Bone marrow (tissue), 2 donors: ENCODE data around the gene FKBP8.

Experiments used
- DNase-seq, 2 donors: peaks; one replicate each; lab custom pipeline; 2025; lab: John Stamatoyannopoulos, UW

FKBP8 gene

DNA sequence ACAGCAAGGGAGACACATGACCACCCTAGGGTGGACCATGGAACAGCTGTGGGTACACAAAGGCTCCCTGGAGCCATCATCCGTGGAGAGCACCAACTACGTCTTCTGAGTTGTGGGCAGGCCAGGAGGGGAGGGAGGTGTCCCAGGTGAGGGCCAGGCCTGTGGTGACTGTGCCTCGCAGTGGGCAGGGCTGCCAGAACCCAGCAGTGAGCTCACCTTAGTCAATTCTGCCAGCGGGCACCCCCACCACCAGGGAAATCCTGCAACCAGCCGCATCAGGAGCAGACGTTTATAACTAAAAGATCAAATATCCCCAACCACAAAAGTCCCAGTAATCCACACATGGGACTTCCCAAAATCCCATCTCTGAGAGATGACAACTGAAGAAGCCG is 41.1 kb downstream of the FKBP8 start:
- no peak for DNase-seq

GRCh38 chr19:18501832-18502231 is 41.5 kb downstream of the FKBP8 start:
- peak in 1 of 2 donors; percentile 41 for DNase-seq

GRCh38 chr19:18501351-18501750 is 42.0 kb downstream of the FKBP8 start:
- DNase-seq: no peak

GRCh38 chr19:18500799-18501198 is 42.6 kb downstream of the FKBP8 start:
- DNase-seq: no peak

GRCh38 chr19:18500376-18500775 is 43.0 kb downstream of the FKBP8 start:
- DNase-seq: no peak

DNA sequence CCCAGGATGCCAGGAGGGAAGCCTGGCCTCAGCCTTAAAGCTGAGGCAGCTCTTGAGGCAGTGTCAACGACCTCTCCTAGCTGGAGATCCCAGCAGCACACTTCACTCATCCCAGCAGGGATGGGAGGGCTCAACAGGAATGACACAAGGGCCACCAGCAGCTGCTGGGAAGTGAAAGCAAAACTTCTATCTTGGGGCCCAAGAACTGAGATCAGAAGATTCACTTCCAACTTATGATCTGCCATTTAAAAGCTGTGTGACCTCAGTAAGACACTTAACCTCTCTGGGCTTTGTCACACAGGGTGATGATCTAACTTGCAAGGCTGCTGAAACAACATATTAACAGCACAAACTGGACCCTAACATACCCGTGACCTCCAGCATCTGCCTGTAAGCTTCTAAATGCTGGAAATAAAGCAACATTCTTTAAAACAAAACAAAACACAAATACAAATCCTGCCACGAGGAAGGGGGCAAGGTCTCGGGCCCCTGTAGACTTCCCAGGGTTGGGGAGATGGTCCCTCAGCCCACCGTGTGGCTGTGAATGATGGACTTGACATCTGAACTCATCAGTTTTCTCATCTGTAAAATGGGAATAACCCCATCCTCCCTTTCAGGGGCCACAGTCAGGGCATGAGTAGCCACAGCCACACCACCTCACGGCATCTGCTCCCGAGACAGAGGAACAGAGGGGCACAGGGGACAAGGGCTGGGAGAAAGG is 44.2 kb downstream of the FKBP8 start:
- DNase-seq: peak in 1 of 2 donors; percentile 10

DNA sequence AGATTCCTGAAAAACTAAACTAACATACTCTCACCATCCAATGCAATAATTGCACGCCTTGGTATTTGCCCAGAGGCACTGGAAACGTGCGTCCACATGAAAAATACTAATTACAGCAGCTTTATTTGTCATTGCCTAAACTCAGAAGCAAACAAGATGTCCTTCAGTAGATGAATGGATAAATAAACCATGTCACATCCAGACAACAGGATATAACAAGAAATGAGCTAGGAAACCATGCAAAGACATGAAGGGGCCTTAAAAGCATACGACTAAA is 46.5 kb downstream of the FKBP8 start:
- DNase-seq: no peak

GRCh38 chr19:18496167-18496979 is 47.0 kb downstream of the FKBP8 start:
- DNase-seq: peak; percentile 13 to 81

DNA sequence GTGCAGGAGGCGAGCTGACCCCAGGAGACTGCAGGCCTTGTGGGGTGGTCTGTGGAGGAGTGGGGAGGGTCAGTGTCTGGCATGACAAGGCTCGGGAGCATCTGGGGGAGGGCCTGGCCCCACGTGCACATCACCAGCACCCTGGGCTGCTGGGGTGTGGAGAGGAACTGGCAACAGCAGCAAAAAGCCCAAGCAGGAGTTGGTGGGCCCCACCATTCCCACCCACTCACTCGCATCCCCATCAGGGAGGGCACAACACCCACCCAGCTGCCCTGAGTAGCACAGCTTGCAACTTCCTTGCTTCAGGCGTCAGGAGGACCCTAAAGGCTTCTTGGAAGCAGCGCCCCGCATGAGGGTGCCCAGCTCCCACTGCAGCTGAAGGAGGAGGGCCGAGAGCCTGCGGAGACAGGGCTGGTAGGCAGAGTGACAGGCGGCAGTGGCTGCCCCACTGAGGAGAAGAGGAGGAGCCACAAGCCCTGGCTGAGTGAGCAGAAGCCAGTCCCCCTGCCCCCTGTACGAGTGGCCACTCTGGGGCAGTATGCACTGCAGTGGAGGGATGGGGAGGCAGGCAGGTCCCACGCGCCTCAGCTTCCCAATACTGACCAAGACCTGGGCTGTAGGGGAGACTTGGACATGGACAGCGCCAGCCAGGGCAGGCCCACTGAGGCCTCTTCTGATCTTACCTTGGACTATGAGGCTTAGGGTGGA is 48.0 kb downstream of the FKBP8 start:
- DNase-seq: no peak

GRCh38 chr19:18494267-18494607 is 49.1 kb downstream of the FKBP8 start:
- DNase-seq: peak in 1 of 2 donors; percentile 40

- no peak for DNase-seq
Observed at GRCh38 chr19:18493440-18494266, 49.7 kb downstream of the FKBP8 start.

GRCh38 chr19:18491995-18492953 is 51.1 kb downstream of the FKBP8 start:
- no peak for DNase-seq

DNA sequence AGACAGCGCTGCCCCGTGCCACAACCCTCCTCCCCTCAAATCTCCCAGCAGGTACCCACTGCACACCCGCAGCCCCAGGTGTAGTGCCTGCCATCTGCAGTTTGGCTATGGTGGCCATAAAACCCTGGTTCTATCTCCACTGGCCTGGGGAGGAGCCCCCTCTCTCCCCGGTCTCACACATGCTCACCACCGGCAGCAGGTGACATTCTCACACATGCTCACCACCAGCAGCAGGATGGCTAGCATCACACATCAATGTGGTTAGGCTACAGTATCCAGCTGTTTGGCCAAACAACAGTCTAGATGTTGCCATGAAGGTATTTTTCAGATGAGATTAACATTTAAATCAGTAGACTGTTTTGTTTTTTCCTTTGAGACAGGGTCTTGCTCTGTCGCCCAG is 52.6 kb downstream of the FKBP8 start:
- no peak for DNase-seq

GRCh38 chr19:18489627-18490184 is 53.7 kb downstream of the FKBP8 start:
- no peak for DNase-seq

DNA sequence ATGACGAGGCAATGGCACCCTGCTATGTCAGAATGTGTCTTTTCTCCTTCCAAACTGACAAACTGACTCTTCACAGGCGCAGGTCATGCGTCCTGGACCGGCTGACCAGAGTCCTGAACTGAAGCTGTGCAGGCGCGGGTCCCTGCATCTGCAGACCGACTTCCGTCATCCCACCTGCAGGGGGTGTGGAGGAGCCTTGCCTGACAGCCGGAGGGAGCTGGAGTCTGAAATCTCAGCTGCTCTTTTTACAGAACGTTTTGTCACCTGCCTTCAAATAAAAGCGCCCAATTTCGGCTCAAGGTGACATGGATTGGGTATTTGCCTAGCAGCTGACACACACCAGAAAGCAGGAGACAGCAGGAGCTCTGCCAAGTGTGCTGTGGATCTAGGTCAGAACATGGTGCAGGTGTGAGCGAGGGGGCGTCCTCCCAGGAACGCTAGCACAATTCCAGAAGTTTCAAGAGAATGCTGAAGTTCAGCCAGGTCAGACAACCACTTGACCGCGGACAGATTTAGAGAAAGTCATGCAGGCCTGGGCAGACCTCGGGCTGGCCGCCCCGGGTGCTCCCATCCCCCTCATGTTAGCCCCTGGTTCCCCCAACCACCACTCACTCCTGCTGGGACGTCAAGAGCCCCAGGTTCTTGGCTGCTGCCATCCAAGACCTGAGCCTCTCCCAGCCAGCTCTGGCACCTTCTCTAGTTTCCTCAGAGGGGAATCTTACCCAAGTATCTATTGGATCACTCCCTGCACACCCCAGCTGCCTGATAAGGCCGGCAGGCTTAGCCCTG is 54.3 kb downstream of the FKBP8 start:
- DNase-seq: no peak

DNA sequence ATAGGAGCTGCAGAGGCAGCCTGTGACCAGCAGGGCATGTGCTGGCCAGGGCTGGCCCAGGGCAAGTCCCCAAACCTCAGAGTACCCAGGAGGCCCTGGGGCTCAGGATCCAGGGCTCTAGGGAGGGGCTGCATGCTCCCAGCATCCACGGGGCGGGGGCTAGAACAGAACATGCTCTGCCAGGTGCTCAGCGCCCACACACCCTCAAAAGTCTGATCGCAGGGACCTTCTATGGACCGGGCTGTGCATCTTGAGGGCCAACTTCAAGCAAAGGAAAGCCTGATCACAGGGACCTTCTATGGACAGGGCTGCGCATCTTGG is 55.0 kb downstream of the FKBP8 start:
- no peak for DNase-seq

- no peak for DNase-seq
Observed at GRCh38 chr19:18487576-18488402, 55.6 kb downstream of the FKBP8 start.

DNA sequence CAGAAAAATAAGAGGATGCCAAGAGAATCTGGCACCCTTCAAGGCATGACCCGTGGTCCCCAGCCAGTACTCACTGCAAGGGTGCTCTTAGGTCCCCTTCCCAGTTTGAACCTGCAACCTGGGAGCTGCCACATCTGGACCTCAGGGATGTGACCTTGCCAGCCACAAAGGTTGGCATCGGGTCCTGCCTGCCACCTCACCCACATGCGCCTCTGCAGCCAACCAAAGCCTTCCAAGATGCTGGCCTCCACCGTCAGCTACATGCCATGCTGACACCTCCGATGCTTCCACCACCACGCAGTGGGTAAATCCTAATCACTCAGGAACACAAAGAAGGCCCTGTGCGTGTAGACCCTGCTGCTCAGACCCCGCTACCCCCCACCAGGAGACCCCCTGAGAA is 56.6 kb downstream of the FKBP8 start:
- DNase-seq: no peak

DNA sequence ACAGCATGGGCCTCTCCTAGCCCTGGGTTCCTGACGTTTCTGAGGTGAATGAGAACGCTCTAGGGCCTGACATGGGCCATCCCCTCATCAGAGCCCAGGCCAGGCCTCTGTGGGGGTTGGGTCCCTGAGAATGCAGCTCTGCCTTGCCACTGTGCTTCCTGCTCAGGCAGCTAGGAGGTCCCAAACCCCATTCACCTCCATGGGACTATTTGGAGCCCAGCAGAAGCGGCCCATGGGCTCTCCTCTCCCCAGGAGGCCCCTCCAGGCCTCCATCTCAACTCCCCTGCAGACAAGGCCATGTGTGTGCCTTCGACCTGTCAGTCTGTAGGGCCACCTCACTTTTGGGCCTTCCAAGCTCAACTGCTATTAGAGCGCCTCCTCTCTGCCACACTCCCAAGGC is 58.4 kb downstream of the FKBP8 start:
- no peak for DNase-seq
